Neural cell (in vitro differentiated cells): ENCODE results near the gene RFT1. TPM values are rescaled to one million over a fixed set of nuclear protein-coding genes. Genes with fewer than 3 reads are reported as not detected.

Experiments
- H2AFZ ChIP-seq: fragments of 200-600, 300-800 bp; sonication (generic), shearing (Covaris generic); 2 replicates; pipeline ENCODE4 v1.6.0; 2014; ENCODE audit warnings: low read depth, mild to moderate bottlenecking, antibody characterized with exemption, low read length, moderate library complexity
- H3F3A ChIP-seq: fragments of 200-600 bp; shearing (Covaris generic); 2 replicates; pipeline ENCODE4 v1.6.1; 2016; ENCODE audit warnings: mild to moderate bottlenecking, moderate library complexity, mixed read lengths, antibody characterized with exemption, low read length; ENCODE audit not compliant: insufficient read depth, poor library complexity, severe bottlenecking
- H3K27ac ChIP-seq: fragments of 200-600, 300-800 bp; sonication (generic), shearing (Covaris generic); 2 replicates; pipeline ENCODE4 v1.5.1; 2014; ENCODE audit warnings: mild to moderate bottlenecking, low read length, moderate library complexity
- H3K27me3 ChIP-seq: fragments of 300-800, 200-600 bp; sonication (generic), shearing (Covaris generic); 2 replicates; pipeline ENCODE4 v1.6.0; 2014; ENCODE audit warnings: mild to moderate bottlenecking, low read depth, low read length, moderate library complexity; ENCODE audit not compliant: insufficient read depth
- H3K36me3 ChIP-seq: fragments of 300-800, 200-600 bp; sonication (generic), shearing (Covaris generic); 2 replicates; pipeline ENCODE4 v1.5.1; 2014; ENCODE audit warnings: mild to moderate bottlenecking, antibody characterized with exemption, low read length, moderate library complexity; ENCODE audit not compliant: insufficient read depth
- H3K4me2 ChIP-seq: fragments of 300-800, 200-600 bp; sonication (generic), shearing (Covaris generic); 2 replicates; pipeline ENCODE4 v1.6.0; 2014; ENCODE audit warnings: mild to moderate bottlenecking, low read length
- H3K4me3 ChIP-seq: fragments of 300-800, 200-600 bp; sonication (generic), shearing (Covaris generic); 2 replicates; pipeline ENCODE4 v1.5.1; 2014; ENCODE audit warnings: mild to moderate bottlenecking, low read length, moderate library complexity
- H3K79me2 ChIP-seq: fragments of 200-600 bp; shearing (Covaris generic); replicated peaks from 2 replicates; pipeline ENCODE4 v1.6.0; 2014; ENCODE audit warnings: mild to moderate bottlenecking, low read length, moderate library complexity; ENCODE audit not compliant: insufficient read depth
- H3K9ac ChIP-seq: fragments of 300-800, 200-600 bp; sonication (generic), shearing (Covaris generic); 2 replicates; pipeline ENCODE4 v1.6.1; 2016; ENCODE audit warnings: mild to moderate bottlenecking, low read length, mixed read lengths
- H3K9me2 ChIP-seq: fragments of 200-600 bp; shearing (Covaris generic); 2 replicates; pipeline ENCODE4 v1.6.1; 2016; ENCODE audit warnings: mild to moderate bottlenecking, low read length, mixed read lengths; ENCODE audit not compliant: insufficient read depth
- H3K9me3 ChIP-seq: fragments of 200-600, 300-800 bp; sonication (generic), shearing (Covaris generic); 2 replicates; pipeline ENCODE4 v1.6.1; 2016; ENCODE audit warnings: mild to moderate bottlenecking, mixed run types, low read length, moderate library complexity, mixed read lengths
- H4K20me1 ChIP-seq: fragments of 200-600 bp; shearing (Covaris generic); 2 replicates; pipeline ENCODE4 v1.6.1; 2016; ENCODE audit warnings: mild to moderate bottlenecking, mixed run types; ENCODE audit not compliant: insufficient read depth
- EP300 ChIP-seq: fragments of 450-650 bp; conservative IDR thresholded peaks from 2 replicates; pipeline ENCODE4 v1.6.1; 2014; ENCODE audit warnings: antibody characterized with exemption, mild to moderate bottlenecking, moderate library complexity; ENCODE audit not compliant: poor library complexity, severe bottlenecking
- MXI1 ChIP-seq: fragments of 450-650 bp; conservative IDR thresholded peaks from 2 replicates; pipeline ENCODE4 v1.6.1; 2014; ENCODE audit warnings: antibody characterized with exemption, mild to moderate bottlenecking; ENCODE audit not compliant: poor library complexity, severe bottlenecking
- POLR2AphosphoS5 ChIP-seq: IDR thresholded peaks from 2 replicates; pipeline ENCODE4 v1.6.1; 2012
- RAD21 ChIP-seq: fragments of 450-650 bp; conservative IDR thresholded peaks from 2 replicates; pipeline ENCODE4 v1.6.1; 2014; ENCODE audit warnings: antibody characterized with exemption, mild to moderate bottlenecking, moderate library complexity
- polyA plus RNA-seq: library from polyadenylated mRNA; depleted of rRNA; stranded (reverse); fragments of >200 nt; gene quantifications from 2 replicates; pipeline ENCODE4 v1.2.3, GENCODE V29; 2014
- TF ChIP-seq, protein P1 (sequence below): IDR thresholded peaks from 2 replicates; pipeline ENCODE4 v1.6.1; 2012; ENCODE audit warnings: borderline replicate concordance
- TF ChIP-seq, protein P2 (sequence below): fragments of 450-650 bp; IDR thresholded peaks from 2 replicates; pipeline ENCODE4 v1.5.1; 2014; ENCODE audit warnings: antibody characterized with exemption, mild to moderate bottlenecking, moderate library complexity; ENCODE audit not compliant: poor library complexity, severe bottlenecking

RFT1 gene
- polyA plus RNA-seq, 1 donor from 2014 or later = 6.1 TPM

DNA sequence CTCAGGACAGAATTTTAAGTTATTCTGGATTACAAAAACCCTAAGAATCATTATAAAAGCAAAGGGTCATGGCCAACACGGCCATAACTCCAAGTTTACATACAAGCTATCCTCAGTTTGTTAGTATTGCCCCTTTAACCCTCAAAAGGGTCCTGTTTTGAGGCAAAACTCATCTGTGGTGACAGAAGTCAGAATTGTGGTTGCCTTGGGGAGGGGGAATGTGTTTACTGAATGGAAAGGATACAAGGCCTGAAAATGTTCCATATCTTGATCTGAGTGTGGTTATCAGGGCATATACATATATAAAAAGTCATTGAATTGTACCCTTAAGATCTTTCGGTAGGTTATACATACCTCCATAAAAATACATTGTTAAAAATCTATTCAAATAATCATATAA lies 86.5 kb downstream of the RFT1 start:
- no peak overlapping the region for H3K27ac ChIP-seq

DNA sequence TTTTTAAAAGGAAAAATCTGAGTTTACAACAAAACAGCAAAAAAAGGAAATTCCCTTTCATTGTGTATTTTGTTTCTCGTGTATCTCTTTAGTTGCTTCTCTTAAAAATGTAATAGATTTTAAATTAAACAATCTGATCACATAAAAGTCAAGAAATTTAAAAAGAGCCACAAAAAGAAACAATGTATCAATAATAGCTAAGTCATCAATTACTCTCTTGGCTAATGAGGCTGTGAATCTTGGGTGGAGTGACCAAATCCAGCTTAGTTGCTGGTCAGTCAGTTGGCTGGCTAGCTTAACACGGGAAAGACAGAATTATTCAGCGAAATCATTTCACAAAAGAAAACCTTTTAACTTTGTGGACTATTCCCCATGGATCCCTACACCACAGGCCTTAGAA lies 87.6 kb downstream of the RFT1 start:
- peaks cover 43% of the 10 kb centered on the region for H3K79me2 ChIP-seq
- no peaks in the 10 kb centered on the region for H3K36me3 ChIP-seq
- H3K9me3 ChIP-seq = no peaks in the 10 kb centered on the region
- H4K20me1 ChIP-seq = no peaks in the 10 kb centered on the region
- peaks cover 15% of the 10 kb centered on the region for H3K27me3 ChIP-seq
- no peak overlapping the region for H3K4me2 ChIP-seq
- H3F3A ChIP-seq = no peaks in the 10 kb centered on the region
- H3K9ac ChIP-seq = no peak overlapping the region
- TF ChIP-seq, protein P1, sequence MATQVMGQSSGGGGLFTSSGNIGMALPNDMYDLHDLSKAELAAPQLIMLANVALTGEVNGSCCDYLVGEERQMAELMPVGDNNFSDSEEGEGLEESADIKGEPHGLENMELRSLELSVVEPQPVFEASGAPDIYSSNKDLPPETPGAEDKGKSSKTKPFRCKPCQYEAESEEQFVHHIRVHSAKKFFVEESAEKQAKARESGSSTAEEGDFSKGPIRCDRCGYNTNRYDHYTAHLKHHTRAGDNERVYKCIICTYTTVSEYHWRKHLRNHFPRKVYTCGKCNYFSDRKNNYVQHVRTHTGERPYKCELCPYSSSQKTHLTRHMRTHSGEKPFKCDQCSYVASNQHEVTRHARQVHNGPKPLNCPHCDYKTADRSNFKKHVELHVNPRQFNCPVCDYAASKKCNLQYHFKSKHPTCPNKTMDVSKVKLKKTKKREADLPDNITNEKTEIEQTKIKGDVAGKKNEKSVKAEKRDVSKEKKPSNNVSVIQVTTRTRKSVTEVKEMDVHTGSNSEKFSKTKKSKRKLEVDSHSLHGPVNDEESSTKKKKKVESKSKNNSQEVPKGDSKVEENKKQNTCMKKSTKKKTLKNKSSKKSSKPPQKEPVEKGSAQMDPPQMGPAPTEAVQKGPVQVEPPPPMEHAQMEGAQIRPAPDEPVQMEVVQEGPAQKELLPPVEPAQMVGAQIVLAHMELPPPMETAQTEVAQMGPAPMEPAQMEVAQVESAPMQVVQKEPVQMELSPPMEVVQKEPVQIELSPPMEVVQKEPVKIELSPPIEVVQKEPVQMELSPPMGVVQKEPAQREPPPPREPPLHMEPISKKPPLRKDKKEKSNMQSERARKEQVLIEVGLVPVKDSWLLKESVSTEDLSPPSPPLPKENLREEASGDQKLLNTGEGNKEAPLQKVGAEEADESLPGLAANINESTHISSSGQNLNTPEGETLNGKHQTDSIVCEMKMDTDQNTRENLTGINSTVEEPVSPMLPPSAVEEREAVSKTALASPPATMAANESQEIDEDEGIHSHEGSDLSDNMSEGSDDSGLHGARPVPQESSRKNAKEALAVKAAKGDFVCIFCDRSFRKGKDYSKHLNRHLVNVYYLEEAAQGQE = no peak
- TF ChIP-seq, protein P2, sequence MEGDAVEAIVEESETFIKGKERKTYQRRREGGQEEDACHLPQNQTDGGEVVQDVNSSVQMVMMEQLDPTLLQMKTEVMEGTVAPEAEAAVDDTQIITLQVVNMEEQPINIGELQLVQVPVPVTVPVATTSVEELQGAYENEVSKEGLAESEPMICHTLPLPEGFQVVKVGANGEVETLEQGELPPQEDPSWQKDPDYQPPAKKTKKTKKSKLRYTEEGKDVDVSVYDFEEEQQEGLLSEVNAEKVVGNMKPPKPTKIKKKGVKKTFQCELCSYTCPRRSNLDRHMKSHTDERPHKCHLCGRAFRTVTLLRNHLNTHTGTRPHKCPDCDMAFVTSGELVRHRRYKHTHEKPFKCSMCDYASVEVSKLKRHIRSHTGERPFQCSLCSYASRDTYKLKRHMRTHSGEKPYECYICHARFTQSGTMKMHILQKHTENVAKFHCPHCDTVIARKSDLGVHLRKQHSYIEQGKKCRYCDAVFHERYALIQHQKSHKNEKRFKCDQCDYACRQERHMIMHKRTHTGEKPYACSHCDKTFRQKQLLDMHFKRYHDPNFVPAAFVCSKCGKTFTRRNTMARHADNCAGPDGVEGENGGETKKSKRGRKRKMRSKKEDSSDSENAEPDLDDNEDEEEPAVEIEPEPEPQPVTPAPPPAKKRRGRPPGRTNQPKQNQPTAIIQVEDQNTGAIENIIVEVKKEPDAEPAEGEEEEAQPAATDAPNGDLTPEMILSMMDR = no peak
- TF ChIP-seq EP300 (no peak), POLR2AphosphoS5 (no peak), RAD21 (no peak), MXI1 (no peak)
- H3K4me3 ChIP-seq = no peak overlapping the region
- H3K9me2 ChIP-seq = no peaks in the 10 kb centered on the region
- H3K27ac ChIP-seq = no peak overlapping the region
- H2AFZ ChIP-seq = no peak overlapping the region

More for the DNA sequence above, 86.5 kb downstream of the RFT1 start:
- peak overlapping the region; percentile 74 for H3K4me3 ChIP-seq
- no peak for TF ChIP-seq POLR2AphosphoS5
- TF ChIP-seq, protein P1 = no peak
- H3F3A ChIP-seq = no peaks in the 10 kb centered on the region
- no peak overlapping the region for H2AFZ ChIP-seq
- peaks cover 19% of the 10 kb centered on the region for H3K27me3 ChIP-seq
- peaks cover 36% of the 10 kb centered on the region for H3K79me2 ChIP-seq
- no peak overlapping the region for H3K9ac ChIP-seq
- H3K36me3 ChIP-seq = no peaks in the 10 kb centered on the region
- H4K20me1 ChIP-seq = no peaks in the 10 kb centered on the region
- no peaks in the 10 kb centered on the region for H3K9me2 ChIP-seq
- peak overlapping the region; percentile 49 for H3K4me2 ChIP-seq
- no peaks in the 10 kb centered on the region for H3K9me3 ChIP-seq
